ENCODE results near the gene FRMD1. TPM values are rescaled to one million over a fixed set of nuclear protein-coding genes. Genes with fewer than 3 reads are reported as not detected.

Gene FRMD1
- total and polyA plus RNA-seq, 10 of the 15 experiments (the other 5 are each of a cell fraction or from before 2014, with no cell fraction given): not detected

DNA sequence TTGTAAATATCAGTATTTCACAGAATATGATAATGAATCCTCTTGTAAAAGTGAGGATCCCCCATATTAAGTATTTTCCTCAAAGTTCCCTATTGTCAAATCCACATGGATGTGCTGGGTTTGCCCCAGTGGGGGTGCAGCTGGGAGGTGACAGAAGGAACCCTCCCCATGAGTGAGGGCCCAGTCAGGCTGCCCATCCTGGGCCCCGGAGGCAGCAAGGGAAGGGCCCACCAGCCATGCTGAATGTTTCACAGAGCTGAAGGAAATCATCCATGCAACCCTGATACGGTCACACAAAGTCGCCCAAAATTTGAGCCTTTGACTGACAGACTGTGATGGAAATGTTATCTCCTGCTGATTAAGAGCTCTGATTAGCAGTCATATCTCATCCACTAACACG, 39.7 kb downstream of the FRMD1 start:
- H3K9ac ChIP-seq (ENCODE audit: control insufficient read depth, insufficient read depth, low read length): no peak overlapping the region
- FAIRE-seq: no peak
- H3K4me3 ChIP-seq: no peak overlapping the region
- no peak for ATAC-seq
- no peaks in the 10 kb centered on the region for H4K20me1 ChIP-seq (ENCODE audit: control insufficient read depth, insufficient read depth)
- BruUV-seq (replicated peaks): no TSS peak
- H3K9me3 ChIP-seq (replicated peaks; ENCODE audit: control insufficient read depth, insufficient read depth, low read length): no peaks in the 10 kb centered on the region; the same call in 2 of the 3 replicates
- H2AFZ ChIP-seq (ENCODE audit: control insufficient read depth, low read depth, low read length): no peak overlapping the region
- no peak overlapping the region for H3K27ac ChIP-seq (ENCODE audit: control insufficient read depth, insufficient read depth)
- CTCF ChIA-PET: no interaction called here
- DNase-seq (ENCODE audit: low read depth, low spot score): no peak
- H3K4me1 ChIP-seq (ENCODE audit: control insufficient read depth, insufficient read depth, low read length): no peaks in the 10 kb centered on the region
- in situ Hi-C loops (cut with MboI): no loop called here
- RAD21 ChIA-PET (ENCODE audit: unreplicated experiment): no interaction called here
- 26% methylated on average over 4 of the region's 4 CpGs for WGBS (ENCODE audit: insufficient coverage, insufficient replicate concordance, low lambda C conversion rate, missing lambda C conversion rate)
- H3K79me2 ChIP-seq (ENCODE audit: control insufficient read depth, insufficient read depth, low read length): no peaks in the 10 kb centered on the region
- TF ChIP-seq HDGF (IDR thresholded peaks at IDR 0.05) (no peak), USF2 (IDR thresholded peaks at IDR 0.05; ENCODE audit: borderline replicate concordance, low read depth, low read length) (no peak), ATF2 (IDR thresholded peaks at IDR 0.05; ENCODE audit: low read length) (no peak), BACH1 (IDR thresholded peaks at IDR 0.05; ENCODE audit: borderline replicate concordance) (no peak), RBBP5 (conservative IDR thresholded peaks at IDR 0.05) (no peak), LARP7 (IDR thresholded peaks at IDR 0.05) (no peak), POLR2A (IDR thresholded peaks at IDR 0.05; ENCODE audit: low read depth, low read length) (no peak), EGR1 (IDR thresholded peaks at IDR 0.05; ENCODE audit: borderline replicate concordance in 1 of 2, low read depth in 2 of 2, low read length in 2 of 2) (no peak), BMI1 (IDR thresholded peaks at IDR 0.05; ENCODE audit: borderline replicate concordance) (no peak), RFX5 (IDR thresholded peaks at IDR 0.05; ENCODE audit: low read depth, low read length) (no peak), RUNX3 (IDR thresholded peaks at IDR 0.05; ENCODE audit: low read length) (no peak), MEF2B (IDR thresholded peaks at IDR 0.05; ENCODE audit: partially characterized antibody, poor library complexity, severe bottlenecking) (no peak), NFYA (IDR thresholded peaks at IDR 0.05; ENCODE audit: borderline replicate concordance, low read depth, low read length) (no peak), KAT2A (conservative IDR thresholded peaks at IDR 0.05; ENCODE audit: control insufficient read depth, low read depth, low read length) (no peak), PRDM15 (CRISPR knock-in tag; IDR thresholded peaks at IDR 0.05) (no peak), KLF5 (IDR thresholded peaks at IDR 0.05; ENCODE audit: partially characterized antibody) (no peak)
- TF ChIP-seq, protein P1, sequence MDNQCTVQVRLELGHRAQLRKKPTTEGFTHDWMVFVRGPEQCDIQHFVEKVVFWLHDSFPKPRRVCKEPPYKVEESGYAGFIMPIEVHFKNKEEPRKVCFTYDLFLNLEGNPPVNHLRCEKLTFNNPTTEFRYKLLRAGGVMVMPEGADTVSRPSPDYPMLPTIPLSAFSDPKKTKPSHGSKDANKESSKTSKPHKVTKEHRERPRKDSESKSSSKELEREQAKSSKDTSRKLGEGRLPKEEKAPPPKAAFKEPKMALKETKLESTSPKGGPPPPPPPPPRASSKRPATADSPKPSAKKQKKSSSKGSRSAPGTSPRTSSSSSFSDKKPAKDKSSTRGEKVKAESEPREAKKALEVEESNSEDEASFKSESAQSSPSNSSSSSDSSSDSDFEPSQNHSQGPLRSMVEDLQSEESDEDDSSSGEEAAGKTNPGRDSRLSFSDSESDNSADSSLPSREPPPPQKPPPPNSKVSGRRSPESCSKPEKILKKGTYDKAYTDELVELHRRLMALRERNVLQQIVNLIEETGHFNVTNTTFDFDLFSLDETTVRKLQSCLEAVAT (IDR thresholded peaks at IDR 0.05): no peak
- intact Hi-C loops (cut with micrococcal nuclease; ENCODE audit: unreplicated experiment): no loop called here
- no peak overlapping the region for H3K4me2 ChIP-seq (ENCODE audit: control insufficient read depth, insufficient read depth)
- no peaks in the 10 kb centered on the region for H3K27me3 ChIP-seq (replicated peaks in 1 of 2; ENCODE audit: control insufficient read depth in 2 of 2, insufficient read depth in 2 of 2, low read length in 1 of 2)
- SMC1A ChIA-PET (ENCODE audit: uncharacterized antibody, unreplicated experiment): no interaction called here
- H3K36me3 ChIP-seq (ENCODE audit: control insufficient read depth in 2 of 2, insufficient read depth in 2 of 2, low read length in 1 of 2): no peaks in the 10 kb centered on the region
- POLR2A ChIA-PET: no interaction called here
